Measurements from ENCODE around the gene B3GNT2. TPM values are rescaled to one million over a fixed set of nuclear protein-coding genes. Genes with fewer than 3 reads are reported as not detected.

Gene B3GNT2
- total and polyA plus RNA-seq, 4 donors, result 10.5 to 33.3 (median 22.0) TPM

DNA sequence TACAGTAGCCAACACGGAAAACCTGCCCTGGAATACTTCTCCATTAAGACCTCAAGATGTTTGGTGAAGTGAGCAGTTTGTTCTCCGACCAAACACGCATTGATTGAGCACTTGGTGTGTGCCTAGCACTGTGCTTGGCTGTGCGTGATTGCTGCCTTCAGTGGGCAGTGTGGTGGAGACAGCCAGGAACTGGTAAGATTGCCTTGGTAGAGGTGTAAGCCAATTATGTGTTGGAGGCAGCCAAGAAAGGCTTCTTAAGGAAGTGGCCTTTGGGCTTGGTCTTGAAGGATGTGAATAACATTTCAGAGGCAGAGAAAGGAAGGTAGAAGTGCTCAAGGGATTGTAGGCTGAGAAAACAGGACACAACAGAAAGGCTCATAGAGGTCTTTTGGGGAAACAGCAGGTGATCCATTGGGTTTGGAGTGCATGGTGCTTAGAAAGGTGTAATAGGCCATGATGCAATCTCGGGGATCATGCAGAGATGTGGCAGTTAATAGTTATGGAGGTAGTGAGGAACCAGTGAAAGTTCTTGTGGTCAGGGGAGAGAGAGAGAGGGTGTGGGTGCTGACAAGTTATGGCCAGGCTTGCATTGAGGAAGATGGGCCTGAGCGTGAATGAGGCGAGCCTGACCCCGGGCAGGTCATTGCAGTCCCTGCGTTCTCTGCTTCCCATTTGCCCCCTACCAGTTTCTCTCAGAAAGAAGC is 6.3 kb downstream of the B3GNT2 start:
- Histone ChIP-seq H3K27ac (ENCODE audit: low read depth, low read length) (no peak overlapping the region), H3K4me1 (ENCODE audit: control insufficient read depth, insufficient read depth, low read length) (peaks cover 6% of the 10 kb centered on the region), H3K27me3 (ENCODE audit: control insufficient read depth, insufficient read depth, low read length) (peaks cover 4% of the 10 kb centered on the region), H3K4me3 (ENCODE audit: low read depth, low read length) (no peak overlapping the region), H3K36me3 (ENCODE audit: control insufficient read depth, insufficient read depth, low read length) (no peaks in the 10 kb centered on the region), H3K9me3 (ENCODE audit: control insufficient read depth, insufficient read depth, low read length) (no peaks in the 10 kb centered on the region)
- WGBS (ENCODE audit: insufficient coverage), result 96% methylated on average over 9 of the region's 9 CpGs
- no peak for DNase-seq (ENCODE audit: low read depth in 4 of 6, low spot score in 6 of 6)

GRCh38 chr2:62202729-62203128 is 6.8 kb downstream of the B3GNT2 start:
- H3K27ac ChIP-seq (ENCODE audit: low read depth, low read length), result no peak overlapping the region
- peaks cover under 1% of the 10 kb centered on the region for H3K4me1 ChIP-seq (ENCODE audit: control insufficient read depth, insufficient read depth, low read length)
- WGBS (ENCODE audit: insufficient coverage), result 100% methylated on average over 1 of the region's 1 CpG
- no peaks in the 10 kb centered on the region for H3K36me3 ChIP-seq (ENCODE audit: control insufficient read depth, insufficient read depth, low read length)
- DNase-seq (ENCODE audit: low read depth in 4 of 6, low spot score in 6 of 6), result no peak
- H3K27me3 ChIP-seq (ENCODE audit: control insufficient read depth, insufficient read depth, low read length), result peaks cover 4% of the 10 kb centered on the region
- no peak overlapping the region for H3K4me3 ChIP-seq (ENCODE audit: low read depth, low read length)
- no peaks in the 10 kb centered on the region for H3K9me3 ChIP-seq (ENCODE audit: control insufficient read depth, insufficient read depth, low read length)

GRCh38 chr2:62203459-62203858 is 7.5 kb downstream of the B3GNT2 start:
- DNase-seq (ENCODE audit: low read depth in 4 of 6, low spot score in 6 of 6), result no peak
- Histone ChIP-seq H3K27ac (ENCODE audit: low read depth, low read length) (no peak overlapping the region), H3K36me3 (ENCODE audit: control insufficient read depth, insufficient read depth, low read length) (no peaks in the 10 kb centered on the region), H3K27me3 (ENCODE audit: control insufficient read depth, insufficient read depth, low read length) (no peaks in the 10 kb centered on the region), H3K4me3 (ENCODE audit: low read depth, low read length) (no peak overlapping the region), H3K9me3 (ENCODE audit: control insufficient read depth, insufficient read depth, low read length) (no peaks in the 10 kb centered on the region), H3K4me1 (ENCODE audit: control insufficient read depth, insufficient read depth, low read length) (no peaks in the 10 kb centered on the region)
- 89% methylated on average over 1 of the region's 1 CpG for WGBS (ENCODE audit: insufficient coverage)

- 83% methylated on average over 11 of the region's 14 CpGs for WGBS (ENCODE audit: insufficient coverage)
- Histone ChIP-seq H3K4me1 (ENCODE audit: control insufficient read depth, insufficient read depth, low read length) (no peaks in the 10 kb centered on the region), H3K9me3 (ENCODE audit: control insufficient read depth, insufficient read depth, low read length) (no peaks in the 10 kb centered on the region), H3K27ac (ENCODE audit: low read depth, low read length) (no peak overlapping the region), H3K36me3 (ENCODE audit: control insufficient read depth, insufficient read depth, low read length) (no peaks in the 10 kb centered on the region), H3K27me3 (ENCODE audit: control insufficient read depth, insufficient read depth, low read length) (no peaks in the 10 kb centered on the region), H3K4me3 (ENCODE audit: low read depth, low read length) (no peak overlapping the region)
- DNase-seq (ENCODE audit: low read depth in 4 of 6, low spot score in 6 of 6), result no peak
Observed at GRCh38 chr2:62204998-62205496, 9.1 kb downstream of the B3GNT2 start.

DNA sequence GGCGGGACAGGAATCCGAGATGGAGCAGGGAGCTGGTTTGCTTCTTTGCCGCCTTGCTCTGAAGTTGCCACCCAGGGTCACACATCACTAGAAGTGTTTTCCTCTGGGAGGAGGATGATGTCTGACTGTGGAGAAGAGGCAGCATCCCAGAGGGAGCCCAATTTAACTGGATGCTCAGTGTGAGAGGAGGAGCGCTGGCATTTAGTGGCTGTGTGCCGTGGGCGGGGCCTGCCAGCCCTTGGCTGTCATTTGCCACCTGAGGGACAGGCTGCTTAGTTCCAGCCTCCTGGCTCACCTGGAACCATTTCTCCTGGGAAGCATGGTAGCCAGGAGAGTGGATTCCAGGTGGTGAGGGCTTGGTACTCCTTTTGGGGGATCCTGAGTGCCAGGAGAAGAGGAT is 9.6 kb downstream of the B3GNT2 start:
- Histone ChIP-seq H3K27ac (ENCODE audit: low read depth, low read length) (no peak overlapping the region), H3K9me3 (ENCODE audit: control insufficient read depth, insufficient read depth, low read length) (no peaks in the 10 kb centered on the region)
- 85% methylated on average over 6 of the region's 6 CpGs for WGBS (ENCODE audit: insufficient coverage)

GRCh38 chr2:62206024-62206423 is 10.1 kb downstream of the B3GNT2 start:
- 96% methylated on average over 4 of the region's 5 CpGs for WGBS (ENCODE audit: insufficient coverage)
- H3K4me3 ChIP-seq (ENCODE audit: low read depth, low read length), result no peak overlapping the region
- H3K9me3 ChIP-seq (ENCODE audit: control insufficient read depth, insufficient read depth, low read length), result no peaks in the 10 kb centered on the region
- no peaks in the 10 kb centered on the region for H3K4me1 ChIP-seq (ENCODE audit: control insufficient read depth, insufficient read depth, low read length)
- H3K27ac ChIP-seq (ENCODE audit: low read depth, low read length), result no peak overlapping the region
- no peaks in the 10 kb centered on the region for H3K27me3 ChIP-seq (ENCODE audit: control insufficient read depth, insufficient read depth, low read length)
- H3K36me3 ChIP-seq (ENCODE audit: control insufficient read depth, insufficient read depth, low read length), result no peaks in the 10 kb centered on the region
- no peak for DNase-seq (ENCODE audit: low read depth in 4 of 6, low spot score in 6 of 6)

More for the DNA sequence above, 9.6 kb downstream of the B3GNT2 start:
- no peaks in the 10 kb centered on the region for H3K36me3 ChIP-seq (ENCODE audit: control insufficient read depth, insufficient read depth, low read length)
- no peak overlapping the region for H3K4me3 ChIP-seq (ENCODE audit: low read depth, low read length)
- no peaks in the 10 kb centered on the region for H3K27me3 ChIP-seq (ENCODE audit: control insufficient read depth, insufficient read depth, low read length)
- H3K4me1 ChIP-seq (ENCODE audit: control insufficient read depth, insufficient read depth, low read length), result no peaks in the 10 kb centered on the region
- DNase-seq (ENCODE audit: low read depth in 4 of 6, low spot score in 6 of 6), result no peak

DNA sequence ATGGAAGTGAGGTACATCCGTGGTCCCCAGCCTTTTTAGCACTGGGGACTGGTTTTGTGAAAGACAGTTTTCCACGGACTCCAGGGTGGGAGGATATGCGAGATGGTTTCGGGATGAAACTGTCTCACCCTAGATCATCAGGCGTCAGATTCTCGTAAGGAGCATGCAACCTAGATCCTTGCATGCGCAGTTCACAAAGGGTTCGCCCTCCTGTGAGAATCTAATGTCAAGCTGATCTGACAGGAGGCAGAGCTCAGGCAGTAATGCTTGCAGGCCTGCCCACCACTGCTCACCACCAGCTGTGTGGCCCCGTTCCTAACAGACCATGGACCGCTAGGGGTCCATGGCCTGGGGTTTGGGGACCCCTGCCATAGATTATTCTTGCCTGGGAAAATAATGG is 11.6 kb downstream of the B3GNT2 start:
- WGBS (ENCODE audit: insufficient coverage), result 97% methylated on average over 8 of the region's 10 CpGs
- DNase-seq (ENCODE audit: low read depth in 4 of 6, low spot score in 6 of 6), result no peak
- H3K27ac ChIP-seq (ENCODE audit: low read depth, low read length), result no peak overlapping the region

GRCh38 chr2:62208074-62208757 is 12.3 kb downstream of the B3GNT2 start:
- Histone ChIP-seq H3K36me3 (ENCODE audit: control insufficient read depth, insufficient read depth, low read length) (no peaks in the 10 kb centered on the region), H3K4me1 (ENCODE audit: control insufficient read depth, insufficient read depth, low read length) (no peaks in the 10 kb centered on the region), H3K4me3 (ENCODE audit: low read depth, low read length) (no peak overlapping the region), H3K9me3 (ENCODE audit: control insufficient read depth, insufficient read depth, low read length) (no peaks in the 10 kb centered on the region), H3K27me3 (ENCODE audit: control insufficient read depth, insufficient read depth, low read length) (no peaks in the 10 kb centered on the region), H3K27ac (ENCODE audit: low read depth, low read length) (no peak overlapping the region)
- 46% methylated on average over 2 of the region's 4 CpGs for WGBS (ENCODE audit: insufficient coverage)
- peak in 1 of 6 donors; percentile 9 for DNase-seq (ENCODE audit: low read depth in 4 of 6, low spot score in 6 of 6)

More for the DNA sequence above, 11.6 kb downstream of the B3GNT2 start:
- Histone ChIP-seq H3K9me3 (ENCODE audit: control insufficient read depth, insufficient read depth, low read length) (no peaks in the 10 kb centered on the region), H3K36me3 (ENCODE audit: control insufficient read depth, insufficient read depth, low read length) (no peaks in the 10 kb centered on the region), H3K4me1 (ENCODE audit: control insufficient read depth, insufficient read depth, low read length) (no peaks in the 10 kb centered on the region), H3K4me3 (ENCODE audit: low read depth, low read length) (no peak overlapping the region), H3K27me3 (ENCODE audit: control insufficient read depth, insufficient read depth, low read length) (no peaks in the 10 kb centered on the region)

DNA sequence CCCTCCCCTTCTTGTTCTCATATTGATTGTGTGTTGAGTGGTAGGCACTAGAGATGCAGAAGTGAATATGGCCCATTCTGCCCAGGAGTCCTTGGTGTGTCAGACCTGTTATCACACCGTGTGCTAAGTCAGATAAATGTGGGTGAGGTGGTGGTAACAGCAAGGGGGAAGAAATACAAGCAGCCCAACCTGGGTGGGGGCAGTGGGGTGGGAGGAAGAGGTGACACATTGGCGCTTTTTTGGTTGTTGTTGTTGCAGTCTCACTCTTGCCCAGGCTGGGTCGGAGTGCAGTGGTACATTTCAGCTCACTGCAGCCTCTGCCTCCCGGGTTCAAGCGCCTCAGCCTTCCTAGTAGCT is 12.8 kb downstream of the B3GNT2 start:
- H3K27ac ChIP-seq (ENCODE audit: low read depth, low read length), result no peak overlapping the region

More for the DNA sequence above, 12.8 kb downstream of the B3GNT2 start:
- no peak for DNase-seq (ENCODE audit: low read depth in 4 of 6, low spot score in 6 of 6)
- Histone ChIP-seq H3K36me3 (ENCODE audit: control insufficient read depth, insufficient read depth, low read length) (no peaks in the 10 kb centered on the region), H3K27me3 (ENCODE audit: control insufficient read depth, insufficient read depth, low read length) (no peaks in the 10 kb centered on the region), H3K4me1 (ENCODE audit: control insufficient read depth, insufficient read depth, low read length) (no peaks in the 10 kb centered on the region), H3K4me3 (ENCODE audit: low read depth, low read length) (no peak overlapping the region), H3K9me3 (ENCODE audit: control insufficient read depth, insufficient read depth, low read length) (no peaks in the 10 kb centered on the region)
- 84% methylated on average over 5 of the region's 5 CpGs for WGBS (ENCODE audit: insufficient coverage)
